Activated B cell treated with CpG ODN at 0.5 μM for 24 hours (primary cell): ENCODE results near the gene MXI1. TPM values are rescaled to one million over a fixed set of nuclear protein-coding genes. Genes with fewer than 3 reads are reported as not detected.

Experiments
- ATAC-seq: fragments of 200-7000 bp; cut with Tn5 transposase; one replicate; pipeline ENCODE4 v1.10.0; 2021; ENCODE audit warnings: low read depth, mild to moderate bottlenecking, moderate library complexity
- CTCF ChIA-PET: fragments of 350-600 bp; sonication (Branson Sonifier 250); formaldehyde crosslinking; loops from one replicate; lab custom pipeline; 2021; ENCODE audit warnings: antibody characterized with exemption; lab: Charles Lee
- POLR2A ChIA-PET: fragments of 350-600 bp; sonication (Branson Sonifier 250); formaldehyde crosslinking; loops from one replicate; lab custom pipeline; 2021; ENCODE audit warnings: antibody characterized with exemption; lab: Charles Lee
- DNase-seq: peaks from one replicate; pipeline ENCODE4 v3.0.0; 2022
- H3K27ac Mint-ChIP-seq: one replicate; pipeline ENCODE4 v1.8.0; 2020; ENCODE audit warnings: mixed read lengths
- H3K27me3 Mint-ChIP-seq: one replicate; pipeline ENCODE4 v1.8.0; 2021; ENCODE audit warnings: mixed read lengths
- H3K36me3 Mint-ChIP-seq: one replicate; pipeline ENCODE4 v1.8.0; 2021; ENCODE audit warnings: low read depth, mixed read lengths
- H3K4me1 Mint-ChIP-seq: one replicate; pipeline ENCODE4 v1.8.0; 2021; ENCODE audit warnings: mixed read lengths
- H3K4me3 Mint-ChIP-seq: one replicate; pipeline ENCODE4 v1.8.0; 2020; ENCODE audit warnings: mild to moderate bottlenecking, mixed read lengths
- H3K9me3 Mint-ChIP-seq: one replicate; pipeline ENCODE4 v1.8.0; 2020; ENCODE audit warnings: mixed read lengths
- CTCF ChIP-seq: fragments of 200-600 bp; IDR thresholded peaks from one replicate; pipeline ENCODE4 v1.8.0; 2022; ENCODE audit warnings: antibody characterized with exemption, mild to moderate bottlenecking
- intact Hi-C: fragments of 100-400 bp; cut with micrococcal nuclease; formaldehyde crosslinking; loops from one replicate; pipeline ENCODE4 v1.15.1; 2024
- total RNA-seq: library from RNA; stranded (reverse); gene quantifications from 2 replicates; pipeline ENCODE4 v1.2.3, GENCODE V29; 2022

The MXI1 gene
- total RNA-seq, 1 donor from 2014 or later = 8.5 TPM

DNA sequence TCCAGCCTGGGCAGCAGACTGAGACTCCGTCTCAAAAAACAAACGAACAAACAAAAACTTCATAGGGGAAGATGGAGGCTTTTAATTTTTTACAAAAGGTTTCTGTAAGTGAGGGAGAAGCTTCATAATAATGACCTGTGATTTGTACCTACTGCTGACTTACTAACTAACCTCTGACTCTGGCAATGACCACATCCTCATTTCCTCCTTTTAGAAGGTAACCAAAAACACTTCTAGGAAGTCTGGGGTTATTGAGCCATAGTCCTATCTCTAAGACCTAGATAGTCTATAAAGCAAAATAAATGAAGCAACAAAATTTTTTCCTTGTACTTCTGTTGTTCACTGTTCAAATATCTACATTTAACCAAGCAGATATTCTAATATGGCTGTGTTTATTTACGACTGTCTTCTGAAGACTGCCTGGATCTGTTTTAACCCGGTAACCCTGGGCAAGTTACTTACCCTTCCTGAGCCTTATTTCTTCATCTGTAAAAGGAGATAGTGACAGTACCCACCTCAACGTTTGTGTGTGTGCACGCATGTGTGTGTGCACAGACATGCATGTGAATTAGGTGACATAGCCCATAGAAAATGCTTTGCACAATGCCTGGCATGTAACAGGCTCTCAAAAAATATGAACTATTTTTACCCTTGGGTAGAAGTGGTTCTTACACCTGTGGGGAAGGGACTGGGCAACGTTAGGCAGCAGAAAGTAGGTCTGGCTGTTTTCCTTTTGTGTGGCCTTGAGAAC is 128.1 kb downstream of the MXI1 start:
- intact Hi-C loops = loop anchor here (1.0 kb wide), 1 partner anchor 10 kb away; no protein-coding TSS in a partner anchor
- ChIA-PET POLR2A (interaction anchor here (0.6 to 2.5 kb wide), 4 partner anchors 10 to 77 kb away, joined by 3 to 8 read pairs (median 4); no protein-coding TSS in a partner anchor), CTCF (no interaction called here)
- Mint-ChIP-seq H3K9me3 (peaks cover 6% of the 10 kb centered on the region), H3K4me3 (no peak overlapping the region), H3K27ac (no peak overlapping the region), H3K4me1 (peaks cover 7% of the 10 kb centered on the region), H3K27me3 (no peaks in the 10 kb centered on the region), H3K36me3 (peaks cover 3% of the 10 kb centered on the region)
- no peak for ATAC-seq
- no peak for DNase-seq
- TF ChIP-seq CTCF = no peak

GRCh38 chr10:110336111-110336721 is 128.8 kb downstream of the MXI1 start:
- H3K4me3 Mint-ChIP-seq = no peak overlapping the region
- intact Hi-C loops = no loop called here
- ATAC-seq (no peak), DNase-seq (no peak)
- peaks cover 11% of the 10 kb centered on the region for H3K4me1 Mint-ChIP-seq
- H3K27me3 Mint-ChIP-seq = peaks cover 3% of the 10 kb centered on the region
- no peaks in the 10 kb centered on the region for H3K36me3 Mint-ChIP-seq
- CTCF ChIA-PET = no interaction called here
- TF ChIP-seq CTCF = no peak
- H3K9me3 Mint-ChIP-seq = no peaks in the 10 kb centered on the region
- no peak overlapping the region for H3K27ac Mint-ChIP-seq
- POLR2A ChIA-PET = interaction anchor here (1.2 to 1.4 kb wide), 3 partner anchors 9 to 76 kb away, joined by 3 to 5 read pairs (median 4); no protein-coding TSS in a partner anchor

Other genes with a start within 250 kb of the MXI1 start
- gene ADD3, start 199.6 kb upstream of the MXI1 start, total RNA-seq = 85.8 and 95.3 TPM in 2 replicates
- 32.7 and 35.6 TPM in 2 replicates for gene SMNDC1, start 97.3 kb downstream of the MXI1 start, total RNA-seq